HL-60 (cell line): ENCODE measurements around the gene ACTN4.

Source experiments
- DNase-seq, 2 experiments: peaks; one replicate each; pipeline ENCODE4 v3.0.0-alpha.2; 2010 to 2020; ENCODE audit warnings: low read depth in 1 of 2, low spot score in 1 of 2
- H3K27ac ChIP-seq: fragments of 250-450 bp; sonication (Bioruptor Pico); replicated peaks from 2 replicates; pipeline ENCODE4 v1.5.1; 2020; ENCODE audit warnings: mild to moderate bottlenecking, moderate library complexity
- H3K27me3 ChIP-seq: fragments of 250-450 bp; sonication (Bioruptor Pico); 2 replicates; pipeline ENCODE4 v1.5.1; 2021; ENCODE audit warnings: mild to moderate bottlenecking, moderate library complexity; ENCODE audit not compliant: insufficient read depth, poor library complexity, severe bottlenecking
- H3K4me3 ChIP-seq: replicated peaks from 2 replicates; pipeline ENCODE4 v1.5.1; 2011; ENCODE audit warnings: mild to moderate bottlenecking, control low read depth, low read length; ENCODE audit not compliant: insufficient read depth
- CTCF ChIP-seq: IDR thresholded peaks from one replicate; pipeline ENCODE4 v1.5.1; 2011; ENCODE audit warnings: low read length, control low read depth, inconsistent platforms; ENCODE audit not compliant: insufficient read depth
- GABPA ChIP-seq: IDR thresholded peaks from 2 replicates; pipeline ENCODE4 v1.6.1; 2012; ENCODE audit warnings: low read depth
- POLR2AphosphoS5 ChIP-seq: IDR thresholded peaks from 2 replicates; pipeline ENCODE4 v1.6.1; 2012; ENCODE audit warnings: low read depth
- REST ChIP-seq: IDR thresholded peaks from 2 replicates; pipeline ENCODE4 v1.6.1; 2012; ENCODE audit warnings: low read depth; ENCODE audit not compliant: insufficient replicate concordance
- SPI1 ChIP-seq: IDR thresholded peaks from 2 replicates; pipeline ENCODE4 v1.6.1; 2012; ENCODE audit warnings: low read depth, mild to moderate bottlenecking, borderline replicate concordance

The ACTN4 gene

GRCh38 chr19:38687837-38688378 is 40.5 kb downstream of the ACTN4 start:
- Histone ChIP-seq H3K27ac (no peak overlapping the region), H3K4me3 (no peak overlapping the region), H3K27me3 (no peaks in the 10 kb centered on the region)
- no peak for DNase-seq
- no peak for TF ChIP-seq REST
- no peak for TF ChIP-seq POLR2AphosphoS5
- no peak for TF ChIP-seq CTCF
- no peak for TF ChIP-seq SPI1
- TF ChIP-seq GABPA: no peak

GRCh38 chr19:38690146-38690545 is 42.7 kb downstream of the ACTN4 start:
- Histone ChIP-seq H3K27me3 (no peaks in the 10 kb centered on the region), H3K4me3 (no peak overlapping the region), H3K27ac (no peak overlapping the region)
- DNase-seq: no peak
- TF ChIP-seq CTCF (no peak), REST (no peak), POLR2AphosphoS5 (no peak), SPI1 (no peak), GABPA (no peak)

GRCh38 chr19:38690832-38691231 is 43.4 kb downstream of the ACTN4 start:
- H3K27me3 ChIP-seq: no peaks in the 10 kb centered on the region
- no peak for DNase-seq
- TF ChIP-seq REST (no peak), CTCF (no peak), POLR2AphosphoS5 (no peak), GABPA (no peak), SPI1 (no peak)
- H3K4me3 ChIP-seq: no peak overlapping the region
- no peak overlapping the region for H3K27ac ChIP-seq
